Right forelimb (tissue), 1 donor: Measurements from ENCODE around the gene MMADHC.
"Not testable (repeated sequence)": the region's sequence is repeated elsewhere in the genome, so short reads cannot be mapped to it uniquely, and the experiment has no call there.

Experiments used
- DNase-seq: peaks from one replicate; pipeline ENCODE4 v3.0.0-alpha.2; 2018

MMADHC gene

DNA sequence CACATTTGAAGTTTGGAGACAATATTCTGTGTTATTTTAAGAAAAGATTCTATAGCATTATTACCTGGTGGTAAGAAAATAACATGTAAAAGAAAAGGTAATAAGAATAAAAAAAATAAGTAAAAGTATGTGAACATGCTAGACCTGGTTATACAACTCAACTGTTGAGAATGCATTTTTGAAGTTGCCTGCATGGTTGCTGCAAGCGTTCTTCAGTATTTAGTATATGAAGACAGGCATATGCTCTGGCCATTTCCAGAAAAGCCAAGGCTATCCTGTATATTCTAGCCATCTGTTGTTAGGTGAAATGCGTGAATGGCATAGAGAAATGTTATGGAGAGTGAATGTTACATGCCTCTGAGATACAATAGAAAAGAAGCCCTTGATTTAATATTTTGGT lies 6.8 kb upstream of the MMADHC start:
- DNase-seq = no peak

DNA sequence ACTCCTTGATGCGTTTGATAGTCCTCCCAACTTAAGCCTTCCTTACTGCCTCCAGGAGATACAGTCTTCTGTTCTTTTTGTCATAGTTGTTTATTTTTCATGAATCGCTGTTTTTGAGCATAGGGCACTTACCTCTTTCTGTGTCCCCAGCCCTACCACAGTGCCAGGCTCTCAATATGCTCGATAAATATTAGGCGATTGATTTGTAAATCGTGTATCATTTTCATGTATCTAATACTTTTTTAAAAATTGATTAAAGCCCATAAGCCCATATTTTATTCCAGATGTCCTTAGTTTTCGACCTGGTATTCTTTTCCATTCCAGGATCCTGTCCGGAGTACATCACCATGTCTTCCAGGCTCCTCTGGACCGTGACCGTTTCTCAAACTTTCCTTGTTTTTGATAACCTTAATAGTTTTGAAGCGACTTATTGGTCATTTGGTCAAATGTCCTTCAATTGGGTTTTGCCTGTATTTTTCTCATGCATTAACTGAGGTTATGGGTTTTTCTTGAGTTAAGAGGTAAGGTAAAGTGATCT lies 444 bp upstream of the MMADHC start:
- no peak for DNase-seq

DNA sequence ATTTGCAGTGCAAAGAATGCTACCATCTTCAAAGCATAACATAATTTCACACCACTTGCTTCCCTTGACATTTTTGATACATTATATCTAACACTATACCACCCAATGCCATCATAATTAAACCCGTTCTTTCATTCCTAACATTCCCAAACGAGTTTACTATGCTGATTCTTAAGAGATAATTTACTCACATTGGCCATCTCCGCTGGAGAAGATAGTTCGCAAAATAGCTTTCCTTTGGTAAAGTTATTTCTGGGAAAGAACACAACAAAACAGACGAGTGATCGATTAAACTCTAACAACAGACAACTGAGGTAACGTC lies 716 bp downstream of the MMADHC start:
- no peak for DNase-seq

DNA sequence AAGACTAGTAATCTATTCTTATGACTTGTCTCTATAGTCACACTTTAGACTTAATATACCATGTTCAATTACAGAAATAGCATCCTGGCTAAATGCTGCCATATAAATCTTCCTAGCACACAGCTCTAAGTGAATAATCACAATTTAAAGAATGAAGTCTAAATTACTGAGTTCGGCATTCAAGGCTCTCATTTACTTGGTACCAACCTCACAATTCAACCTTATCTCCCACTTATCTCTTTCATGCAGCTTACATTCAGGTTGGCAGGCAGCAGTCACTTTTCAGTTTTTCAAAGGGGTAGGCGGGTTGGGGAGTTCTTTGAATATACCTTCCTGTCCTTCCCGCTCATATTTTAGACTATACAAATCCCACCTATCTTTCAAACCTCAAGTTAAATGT lies 1.5 kb downstream of the MMADHC start:
- DNase-seq = no peak

DNA sequence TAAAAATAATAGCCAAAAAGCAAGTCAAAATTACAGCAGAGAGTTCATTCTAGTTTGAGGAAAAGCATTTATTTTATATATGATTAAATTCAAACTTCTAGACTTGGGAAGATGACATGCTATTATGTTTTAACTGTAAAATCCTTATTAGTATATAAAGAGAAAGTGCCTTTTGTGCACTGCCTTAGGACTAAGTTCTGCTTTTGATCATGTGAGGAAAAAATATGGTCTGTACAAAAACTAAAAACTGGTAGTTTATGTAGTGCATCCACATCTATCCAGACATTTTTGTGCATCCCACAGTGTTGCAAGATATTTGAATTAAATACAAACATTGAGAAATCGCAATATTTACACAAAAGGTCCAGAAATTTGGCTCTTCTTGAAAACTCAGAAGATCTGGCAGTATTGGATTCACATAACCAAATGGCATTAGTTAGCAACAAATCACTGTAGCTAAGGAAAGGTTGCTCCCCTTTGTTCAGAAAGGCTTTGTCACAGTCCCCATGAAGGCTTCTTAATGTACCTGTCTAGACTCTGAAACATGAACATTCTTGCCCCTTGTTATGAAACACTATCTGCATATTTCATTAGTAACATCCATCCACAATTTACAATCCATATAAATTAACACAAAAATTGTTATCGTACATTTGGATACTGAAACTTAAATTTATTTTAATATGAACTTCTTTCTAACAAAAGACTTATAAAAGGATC lies 2.2 kb downstream of the MMADHC start:
- DNase-seq = no peak

DNA sequence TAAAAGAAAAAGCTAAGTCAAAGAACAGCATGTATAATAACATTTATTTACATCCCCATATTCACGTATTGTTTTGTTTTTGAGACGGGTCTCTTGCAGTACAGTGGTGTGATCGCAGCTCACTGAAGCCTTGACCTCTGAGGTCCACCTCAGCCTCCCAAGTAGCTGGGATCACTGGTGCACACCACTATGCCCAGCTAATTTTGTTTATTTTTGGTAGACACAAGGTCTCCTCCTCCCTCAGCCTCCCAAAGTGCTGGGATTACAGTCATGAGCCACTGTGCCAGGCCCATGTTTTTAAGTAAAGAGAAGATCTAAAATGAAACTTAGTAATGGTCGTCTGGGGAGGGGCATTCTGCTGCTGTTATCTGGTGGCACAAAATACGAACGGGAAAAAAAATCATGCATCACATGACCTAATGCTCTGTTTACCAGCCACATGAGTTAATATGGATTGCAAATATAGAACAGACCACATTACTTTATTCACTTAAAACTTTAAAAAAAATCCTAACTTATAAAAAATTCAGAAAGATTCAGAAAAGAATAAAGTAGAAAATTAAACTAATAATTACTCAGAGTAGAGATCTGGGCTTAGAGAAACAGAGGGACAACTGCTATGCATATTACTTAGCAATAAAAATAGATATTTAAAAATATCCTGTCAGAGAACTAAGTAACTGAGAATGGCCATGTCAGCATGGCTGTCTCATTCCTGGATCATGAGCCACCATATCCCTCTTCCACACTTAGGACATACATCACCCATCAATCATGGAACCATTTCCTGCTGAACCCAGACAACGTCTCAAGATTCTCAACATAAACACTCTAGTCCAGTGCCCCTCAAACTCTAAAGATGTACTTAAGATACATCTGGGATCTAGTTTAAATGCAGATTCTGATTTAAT lies 7.3 kb downstream of the MMADHC start:
- no peak for DNase-seq

DNA sequence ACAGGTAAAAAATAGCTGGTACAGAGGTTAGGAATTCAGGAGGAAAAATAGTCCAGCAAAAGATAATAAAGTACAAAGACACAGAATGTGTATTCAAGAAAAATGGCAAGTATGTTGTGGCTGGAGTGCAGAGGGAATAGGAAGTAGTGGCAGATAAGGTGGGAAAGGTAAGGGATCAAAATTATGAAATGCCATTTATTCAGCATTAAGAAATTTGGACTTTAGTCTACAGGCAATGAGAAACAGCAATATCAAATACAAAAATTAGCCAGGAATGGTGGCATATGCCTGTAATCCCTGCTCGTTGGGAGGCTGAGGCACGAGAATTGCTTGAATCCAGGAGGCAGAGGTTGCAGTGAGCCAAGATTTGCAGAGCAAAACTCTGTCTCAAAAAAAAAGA lies 10.3 kb downstream of the MMADHC start:
- DNase-seq = no peak

DNA sequence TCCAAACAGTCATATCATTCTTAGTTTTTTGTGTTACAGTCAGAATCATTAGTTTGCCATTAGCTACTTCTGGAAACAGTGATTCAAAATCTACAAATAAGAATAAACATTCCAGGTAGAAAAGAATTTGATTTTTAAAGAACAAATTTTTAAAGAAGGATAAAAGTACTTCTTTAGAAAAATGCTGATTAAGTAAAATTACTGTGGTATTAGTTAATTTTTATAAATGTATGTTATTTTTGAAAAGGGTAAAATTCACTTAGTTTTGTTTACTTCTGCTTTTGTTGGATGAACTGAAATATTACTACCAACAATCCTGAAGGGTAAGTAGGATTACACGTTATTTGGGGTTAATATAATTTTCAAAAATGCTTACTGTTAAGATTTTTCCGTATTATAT lies 11.8 kb downstream of the MMADHC start:
- DNase-seq = no peak

DNA sequence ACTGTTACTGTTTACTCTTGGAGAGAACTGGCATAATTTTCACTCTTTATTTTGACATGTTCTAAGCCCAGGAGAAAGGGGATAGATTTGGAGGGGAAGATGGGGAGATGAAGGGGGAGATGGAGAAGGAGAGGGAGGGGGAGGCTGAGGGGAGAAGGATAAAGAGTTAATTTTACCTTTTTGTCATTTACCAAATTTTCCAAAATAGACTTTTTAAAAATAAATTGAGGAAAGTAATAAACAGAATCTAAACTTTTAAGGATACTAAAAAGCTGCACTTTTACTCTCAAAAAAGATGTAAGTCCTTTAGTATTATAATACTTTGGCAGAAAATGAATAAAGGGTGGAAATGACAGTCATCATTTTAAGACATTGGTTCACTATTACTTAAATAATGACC lies 12.3 kb downstream of the MMADHC start:
- DNase-seq = no peak

DNA sequence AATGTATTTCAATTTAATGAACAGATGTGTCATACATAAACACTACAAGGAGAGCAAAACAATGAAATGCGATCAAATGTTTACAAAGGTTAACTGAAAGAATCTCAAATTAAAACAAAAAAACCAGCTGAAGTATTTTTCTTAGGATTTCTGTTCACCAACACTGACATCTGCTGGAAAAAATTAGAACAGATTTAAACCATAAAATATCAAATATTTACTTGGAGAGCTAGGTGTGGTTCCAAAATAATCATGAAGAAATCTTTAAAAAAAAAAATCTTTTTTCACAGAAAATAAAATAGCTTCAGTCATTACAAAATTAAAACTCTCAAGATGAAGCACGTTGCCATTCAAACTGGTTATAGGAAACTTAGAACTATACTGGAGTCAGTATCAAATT lies 13.8 kb downstream of the MMADHC start:
- DNase-seq = no peak

DNA sequence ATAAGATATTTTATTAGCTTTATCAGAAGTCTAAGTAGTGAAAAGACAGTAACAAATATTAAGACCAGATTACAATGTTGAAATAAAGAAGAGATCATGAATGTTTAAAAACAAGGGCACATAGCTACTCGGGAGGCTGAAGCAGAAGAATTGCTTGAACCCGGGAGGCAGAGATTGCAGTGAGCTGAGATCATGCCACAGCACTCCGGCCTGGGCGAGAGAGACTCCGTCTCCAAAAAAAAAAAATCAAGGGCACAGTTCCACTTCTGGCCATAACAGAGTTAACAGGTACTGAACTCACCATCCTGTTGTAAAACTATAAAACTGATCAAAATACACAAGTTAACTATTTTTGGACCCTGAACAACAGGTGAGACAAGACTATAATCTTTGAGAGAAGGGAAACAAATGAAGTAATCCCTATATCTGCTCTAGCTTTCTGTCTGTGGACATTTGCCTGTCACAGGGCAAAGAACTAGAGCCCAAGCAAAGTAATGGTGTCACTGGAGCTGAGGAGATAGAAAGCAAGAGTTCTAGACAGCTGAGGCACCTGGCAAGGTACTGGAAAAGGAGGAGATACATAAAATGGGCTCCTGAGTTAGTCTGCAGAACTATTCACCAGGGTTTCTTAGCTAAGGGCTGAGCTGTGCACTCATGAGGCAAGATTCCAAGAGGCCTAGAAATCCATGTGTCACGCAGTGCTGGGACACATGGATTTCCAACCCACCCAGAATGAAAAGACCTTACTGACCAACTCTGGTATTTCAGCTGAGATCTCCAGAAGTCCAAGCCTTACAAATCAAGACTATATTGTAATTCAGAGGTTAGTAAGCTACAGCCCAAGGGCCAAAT lies 15.2 kb downstream of the MMADHC start:
- no peak for DNase-seq

DNA sequence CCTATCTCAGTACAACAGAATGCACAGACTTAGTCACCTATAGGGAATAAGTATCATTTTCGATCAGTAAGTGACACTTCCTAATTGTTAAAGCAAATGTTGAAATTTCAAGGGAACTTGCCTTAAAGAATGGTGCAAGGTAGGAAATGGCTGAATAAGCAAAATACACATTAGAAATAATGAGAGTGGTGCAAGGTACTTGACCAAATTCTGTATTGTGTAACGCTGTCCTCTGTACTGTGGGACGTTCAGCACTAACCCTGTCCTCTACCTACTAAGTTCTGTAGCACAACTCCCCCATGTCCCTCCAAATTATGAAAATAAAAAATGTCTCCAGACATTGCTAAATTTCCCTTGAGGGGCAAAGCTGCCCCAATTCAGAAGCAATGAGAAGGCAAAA lies 19.4 kb downstream of the MMADHC start:
- no peak for DNase-seq

DNA sequence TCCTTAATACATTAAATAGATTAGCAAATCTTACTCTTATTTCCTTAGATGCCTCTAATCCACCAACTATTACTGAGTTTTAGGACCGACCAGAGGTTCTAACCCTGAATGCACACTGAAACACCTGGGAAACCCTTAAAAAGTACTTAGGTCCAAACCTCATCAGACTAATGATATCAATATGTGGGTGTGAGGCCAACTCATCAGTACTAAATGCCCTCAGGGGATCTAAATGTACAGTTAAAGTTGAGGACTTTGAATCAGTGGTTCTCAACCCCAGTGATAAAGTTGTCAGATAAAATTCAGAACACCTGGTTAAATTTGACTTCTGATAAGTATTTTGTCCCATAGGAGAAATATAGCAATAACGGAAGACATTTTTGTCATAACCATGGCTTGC lies 20.9 kb downstream of the MMADHC start:
- no peak for DNase-seq

DNA sequence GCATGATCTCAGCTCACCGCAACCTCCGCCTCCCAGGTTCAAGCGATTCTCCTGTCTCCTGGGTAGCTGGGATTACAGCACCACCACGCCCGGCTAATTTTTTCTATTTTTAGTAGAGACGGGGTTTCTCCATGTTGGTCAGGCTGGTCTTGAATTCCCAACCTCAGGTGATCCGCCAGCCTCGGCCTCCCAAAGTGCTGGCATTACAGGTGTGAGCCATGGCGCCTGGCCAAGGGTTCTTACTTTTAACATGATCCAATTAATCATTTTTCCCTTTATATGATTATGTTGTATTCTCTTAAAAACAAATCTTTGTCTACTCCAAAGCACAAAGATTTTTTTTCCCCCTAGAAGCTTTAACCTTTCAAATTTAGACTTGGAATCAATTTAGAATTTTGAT lies 21.9 kb downstream of the MMADHC start:
- DNase-seq = not testable (repeated sequence)

DNA sequence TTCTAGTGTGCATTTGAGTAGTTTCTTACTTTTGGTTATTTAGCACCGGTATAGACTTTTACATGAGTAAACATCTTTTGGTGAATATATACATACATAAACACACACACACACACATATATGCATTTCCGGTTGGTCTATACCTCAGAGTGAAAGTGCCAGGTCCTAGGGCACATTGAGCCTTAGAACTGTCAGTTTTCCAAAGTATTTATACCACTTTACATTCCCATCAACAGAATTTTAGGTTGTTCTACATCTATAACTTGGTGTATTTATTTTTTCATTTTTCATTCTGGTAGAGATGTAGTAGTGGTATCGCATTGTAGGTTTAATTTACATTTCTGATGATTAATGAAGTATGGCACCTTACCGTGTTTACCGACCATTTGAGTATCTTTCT lies 22.6 kb downstream of the MMADHC start:
- no peak for DNase-seq

DNA sequence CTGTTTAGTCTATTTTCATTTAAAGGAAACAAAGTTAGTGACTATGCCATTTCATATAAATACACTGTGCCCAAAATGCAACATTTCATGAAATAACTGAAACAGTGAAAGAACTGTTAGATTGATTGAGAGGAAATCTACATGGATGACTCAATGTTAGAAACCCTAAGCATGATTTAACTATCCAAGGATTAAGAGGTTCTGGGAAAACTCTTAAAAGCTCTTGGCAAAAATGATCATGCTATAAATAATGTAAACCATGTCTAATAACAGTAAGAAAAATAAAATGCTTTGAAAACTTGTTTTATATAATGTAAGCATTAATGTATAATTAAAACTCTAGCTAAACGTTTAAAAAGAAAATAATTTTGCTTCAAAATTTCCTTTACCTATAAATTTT lies 23.5 kb downstream of the MMADHC start:
- DNase-seq = no peak

DNA sequence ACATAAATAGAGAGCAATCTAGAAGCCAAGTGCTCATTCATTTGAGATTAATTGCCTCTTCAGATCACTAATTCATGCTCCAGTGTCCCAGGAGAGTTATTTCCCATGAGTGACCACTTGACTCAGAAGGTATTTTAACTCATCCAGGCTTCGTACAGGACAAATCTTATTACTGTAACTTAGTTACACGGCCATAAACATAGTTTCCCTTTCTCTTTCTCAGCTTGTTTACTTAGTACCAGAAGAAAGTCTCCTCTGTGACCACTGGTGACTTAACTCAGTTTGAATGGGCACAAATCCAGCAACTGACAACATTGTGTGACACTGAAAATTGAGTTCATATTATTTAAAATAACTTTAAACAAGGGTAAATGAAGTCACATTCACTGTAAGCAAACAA lies 25.3 kb downstream of the MMADHC start:
- no peak for DNase-seq

DNA sequence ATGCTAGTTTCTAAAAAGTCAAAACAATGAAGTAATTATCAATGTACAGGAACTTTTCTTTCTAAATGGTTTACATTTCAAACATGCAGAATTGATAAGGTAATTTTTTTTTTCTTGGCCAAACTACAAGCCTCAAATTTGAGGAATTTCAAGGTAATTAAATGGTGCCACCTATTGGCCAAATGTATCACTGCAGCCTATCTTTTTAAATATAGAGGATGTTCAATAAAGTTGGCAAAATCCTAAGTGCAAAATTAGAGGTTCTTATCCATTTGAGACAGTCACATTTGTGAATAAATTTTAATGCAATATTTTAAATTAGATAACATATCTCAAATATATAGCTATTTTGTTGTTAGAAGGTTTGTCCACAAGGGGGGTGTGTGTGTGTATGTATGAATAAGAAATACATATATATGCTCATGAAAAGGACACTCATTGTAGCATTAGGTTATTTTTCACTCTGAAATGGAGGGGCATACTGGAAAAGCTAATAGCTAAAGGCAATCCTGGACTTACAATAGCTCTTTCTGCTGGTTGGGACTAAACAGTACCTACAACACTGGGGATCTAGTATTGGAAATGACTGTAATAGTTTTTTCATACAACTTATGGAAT lies 26.2 kb downstream of the MMADHC start:
- DNase-seq = no peak

DNA sequence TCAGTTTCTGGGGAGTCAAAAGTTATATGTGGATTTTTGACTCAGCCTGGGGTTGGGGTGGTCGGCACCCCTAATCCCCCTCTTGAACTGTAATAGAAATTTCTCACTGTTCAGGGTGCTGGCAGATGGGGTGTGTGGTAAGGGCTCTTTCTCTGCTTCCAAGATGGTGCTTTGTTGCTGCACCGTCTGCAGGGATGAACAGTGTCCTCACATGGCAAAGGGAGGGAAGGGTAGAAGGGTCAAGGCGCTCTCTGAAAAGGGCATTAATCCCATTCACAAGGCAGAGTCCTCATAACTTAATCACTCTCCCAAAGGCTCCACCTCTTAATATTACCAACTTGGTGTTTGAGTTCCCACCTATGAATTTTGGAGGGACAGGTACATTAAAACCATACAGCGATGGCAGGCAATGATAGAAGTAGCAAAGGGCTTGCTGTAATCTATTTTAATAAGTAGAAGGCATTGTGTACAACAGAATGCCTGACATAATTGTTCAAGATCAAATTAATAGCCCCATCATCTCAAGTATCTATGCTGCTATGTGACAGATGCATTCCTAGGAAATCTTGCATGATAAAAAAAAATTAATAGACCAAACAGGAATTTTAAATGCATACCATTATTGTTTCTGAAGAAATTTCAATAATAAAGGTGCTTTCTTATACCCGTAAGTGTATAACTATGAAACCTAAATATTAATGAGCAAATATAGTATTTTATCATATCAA lies 28.1 kb downstream of the MMADHC start:
- no peak for DNase-seq

DNA sequence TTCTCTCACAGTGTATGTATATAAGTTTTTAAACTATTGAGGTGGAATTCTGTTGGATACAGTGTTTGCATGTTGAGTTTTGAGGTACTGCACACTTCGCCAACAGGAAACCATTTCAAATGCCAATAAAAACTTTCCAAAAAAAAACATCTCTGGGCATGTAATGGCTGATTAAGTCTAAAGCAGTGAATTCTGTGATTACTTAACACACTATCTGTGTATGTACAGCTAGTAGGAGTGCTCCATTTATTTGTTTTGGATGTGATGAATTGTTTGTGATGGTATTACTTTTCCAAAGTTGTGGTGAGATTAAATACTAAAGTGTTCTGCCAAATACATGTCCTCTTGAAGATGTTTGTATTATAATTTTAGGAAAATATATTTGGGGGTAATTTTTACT lies 31.1 kb downstream of the MMADHC start:
- DNase-seq = no peak

DNA sequence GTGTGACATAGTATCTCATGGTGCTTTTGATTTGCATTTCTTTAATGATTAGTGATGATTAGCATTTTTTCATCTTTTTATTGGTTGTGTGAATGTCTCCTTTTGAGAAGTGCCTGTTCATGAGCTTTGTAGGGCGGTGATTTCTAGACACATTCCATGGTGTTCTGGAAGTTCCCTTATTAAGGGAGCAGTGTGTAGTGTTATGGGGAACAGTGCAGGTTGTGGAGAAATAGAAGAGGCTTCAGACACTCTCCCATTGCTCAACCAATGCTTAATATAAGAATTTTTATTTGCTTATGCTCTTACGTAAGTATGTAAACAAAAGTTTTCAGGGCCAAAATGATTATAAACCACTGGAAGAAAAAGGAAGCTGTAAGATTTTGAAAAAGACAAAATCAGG lies 34.7 kb downstream of the MMADHC start:
- DNase-seq = no peak

DNA sequence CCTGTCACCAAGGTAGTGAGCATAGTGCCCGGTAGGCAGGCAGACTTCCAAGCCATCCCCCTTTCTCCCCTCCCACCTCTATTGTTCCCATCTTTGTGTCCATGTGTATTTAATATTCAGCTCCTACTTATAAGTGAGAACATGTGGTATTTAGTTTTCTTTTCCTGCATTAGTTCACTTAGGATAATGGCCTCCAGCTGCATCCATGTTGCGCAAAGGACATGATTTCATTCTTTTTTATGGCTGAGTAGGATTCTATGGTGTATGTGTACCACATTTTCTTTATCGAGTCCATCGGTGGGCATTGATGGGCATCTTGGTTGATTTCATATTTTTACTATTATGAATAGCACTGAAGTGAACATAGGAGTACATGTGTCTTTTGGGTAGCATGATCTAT lies 35.3 kb downstream of the MMADHC start:
- no peak for DNase-seq
